A549 (cell line): ENCODE data around the gene TOPORS. TPM values are rescaled to one million over a fixed set of nuclear protein-coding genes. Genes with fewer than 3 reads are reported as not detected.

ENCODE experiments used
- ATAC-seq, 2 experiments: fragments of 200-7000 bp in 1 of 2; fragments of >200 bp in 1 of 2; cut with Nextera tagmentation in 1 of 2; cut with Tn5 transposase in 1 of 2; 3 replicates each; pipeline versions ENCODE4 v1.8.0 to v1.9.1; 2018 to 2020; ENCODE audit warnings: mild to moderate bottlenecking in 1 of 2, moderate library complexity in 1 of 2
- CTCF ChIA-PET: fragments of 300-600 bp; sonication (Branson Sonifier 250); formaldehyde crosslinking; extraction: SDS; loops from one replicate; lab custom pipeline; 2021; ENCODE audit warnings: antibody characterized with exemption, inconsistent platforms; lab: Yijun Ruan, JAX
- POLR2A ChIA-PET: fragments of 350-600 bp; formaldehyde crosslinking; extraction: SDS; loops from one replicate; lab custom pipeline; 2021; ENCODE audit warnings: antibody characterized with exemption, inconsistent platforms; lab: Yijun Ruan, JAX
- DNase-seq, 2 experiments: peaks; one replicate each; pipeline versions ENCODE4 v3.0.0 to v3.0.0-alpha.2; 2011 to 2016; ENCODE audit warnings: low read depth in 1 of 2, low spot score in 1 of 2
- FAIRE-seq: peaks from 2 replicates; lab custom pipeline; 2011; peaks lifted over from hg19 to GRCh38; lab: Jason Lieb, UNC
- H3K27ac ChIP-seq, 2 experiments: fragments of >200 bp; sonication (Bioruptor Twin); formaldehyde crosslinking; 3 replicates each; pipeline ENCODE4 v1.5.1; 2016 to 2017
- H3K4me1 ChIP-seq: fragments of >200 bp; sonication (Bioruptor Twin); formaldehyde crosslinking; 3 replicates; pipeline ENCODE4 v1.6.1; 2016
- H3K4me2 ChIP-seq: fragments of >200 bp; sonication (Bioruptor Twin); formaldehyde crosslinking; 3 replicates; pipeline ENCODE4 v1.6.1; 2016
- H3K4me3 ChIP-seq: fragments of >200 bp; sonication (Bioruptor Twin); formaldehyde crosslinking; 3 replicates; pipeline ENCODE4 v1.5.1; 2016
- H3K9me3 ChIP-seq: fragments of >200 bp; sonication (Bioruptor Twin); formaldehyde crosslinking; 3 replicates; pipeline ENCODE4 v1.6.1; 2016
- CEBPB ChIP-seq, 2 experiments: fragments of >200 bp in 1 of 2; sonication (Bioruptor Twin) in 1 of 2; formaldehyde crosslinking in 1 of 2; IDR thresholded peaks; 2 replicates each; pipeline ENCODE4 v1.6.1; 2012 to 2016
- EHMT2 ChIP-seq: fragments of 200-600 bp; sonication (generic); IDR thresholded peaks from 2 replicates; pipeline ENCODE4 v1.6.1; 2016; ENCODE audit warnings: antibody characterized with exemption, low read depth, mild to moderate bottlenecking, moderate library complexity
- EP300 ChIP-seq, 2 experiments: fragments of >200 bp; sonication (Bioruptor Twin); formaldehyde crosslinking; IDR thresholded peaks; 2 replicates in 1 of 2; 3 replicates in 1 of 2; pipeline ENCODE4 v1.6.1; 2016 to 2017
- HDAC2 ChIP-seq: fragments of 200-600 bp; sonication (generic); IDR thresholded peaks from 2 replicates; pipeline ENCODE4 v1.6.1; 2016
- HEYL ChIP-seq: fragments of 250-450 bp; sonication (Bioruptor Pico); IDR thresholded peaks from 2 replicates; pipeline ENCODE4 v1.8.0; 2021; ENCODE audit warnings: mild to moderate bottlenecking, moderate library complexity
- HOXB5 ChIP-seq: fragments of 250-450 bp; sonication (Bioruptor Pico); IDR thresholded peaks from 2 replicates; pipeline ENCODE4 v1.5.0; 2020; ENCODE audit warnings: mild to moderate bottlenecking, moderate library complexity
- KDM1A ChIP-seq: fragments of 200-600 bp; sonication (generic); IDR thresholded peaks from 2 replicates; pipeline ENCODE4 v1.6.1; 2016; ENCODE audit warnings: low read depth, mild to moderate bottlenecking
- MAFK ChIP-seq: fragments of 450-650 bp; IDR thresholded peaks from 2 replicates; pipeline ENCODE4 v1.6.1; 2014; ENCODE audit not compliant: partially characterized antibody
- RFX5 ChIP-seq: fragments of 450-650 bp; IDR thresholded peaks from 2 replicates; pipeline ENCODE4 v1.7.1; 2014; ENCODE audit warnings: antibody characterized with exemption, mild to moderate bottlenecking, moderate library complexity
- TP53 ChIP-seq: fragments of 250-450 bp; sonication (Bioruptor Pico); IDR thresholded peaks from 2 replicates; pipeline ENCODE4 v1.5.0; 2021; ENCODE audit warnings: mild to moderate bottlenecking, moderate library complexity
- WGBS: methylation state at CpG from one replicate; pipeline ENCODE4 v1.1.6; 2017; ENCODE audit errors: missing lambda C conversion rate; 5-methylcytosine and 5-hydroxymethylcytosine counted together
- polyA plus RNA-seq, 4 experiments: library from polyadenylated mRNA; depleted of rRNA in 3 of 4; stranded (reverse); fragments of >200 nt; fragmentation: RNase III in 1 of 4; extraction: RNeasy Plus Mini Kit Qiagen cat#74134 plus additional on column Dnase treatment in 1 of 4; gene quantifications; 2 replicates in 3 of 4; 3 replicates in 1 of 4; pipeline ENCODE4 v1.2.3, GENCODE V29; 2011 to 2017
- TF ChIP-seq, protein P1 (sequence below): fragments of >200 bp; sonication (Bioruptor Twin); formaldehyde crosslinking; IDR thresholded peaks from 3 replicates; pipeline ENCODE4 v1.6.1; 2016

TOPORS gene
- polyA plus RNA-seq, 2 of the 4 experiments (the other 2 are of a cell fraction) = 18.2 to 22.2 TPM

DNA sequence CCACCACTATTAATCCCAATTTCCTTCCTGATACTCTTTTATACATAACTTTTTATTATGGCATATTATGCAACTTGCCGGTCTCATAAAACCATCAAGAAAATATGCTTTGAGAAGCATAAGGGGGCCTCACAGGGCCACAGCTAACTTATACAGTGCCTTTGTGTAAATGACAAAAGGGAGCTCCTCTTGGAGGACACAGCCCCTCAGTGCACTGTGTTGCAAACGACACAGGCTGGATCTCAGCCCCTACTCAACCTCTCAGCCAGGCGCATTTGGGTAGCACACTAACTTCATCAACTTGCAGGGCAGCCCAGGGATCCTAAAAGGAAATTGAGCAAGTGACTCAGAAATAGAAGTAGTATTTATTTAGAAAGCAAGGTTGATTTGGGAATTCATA lies 61.8 kb downstream of the TOPORS start:
- Histone ChIP-seq H3K9me3 (no peaks in the 10 kb centered on the region), H3K4me1 (peaks cover 11% of the 10 kb centered on the region; the same call in 2 of the 3 replicates)
- TF ChIP-seq EHMT2 = no peak
- no peak for TF ChIP-seq EP300 (IDR thresholded peaks at IDR 0.05)
- TF ChIP-seq HOXB5 = no peak
- no peak for TF ChIP-seq HEYL (CRISPR knock-in tag)
- no peak for TF ChIP-seq RFX5
- TF ChIP-seq, protein P1, sequence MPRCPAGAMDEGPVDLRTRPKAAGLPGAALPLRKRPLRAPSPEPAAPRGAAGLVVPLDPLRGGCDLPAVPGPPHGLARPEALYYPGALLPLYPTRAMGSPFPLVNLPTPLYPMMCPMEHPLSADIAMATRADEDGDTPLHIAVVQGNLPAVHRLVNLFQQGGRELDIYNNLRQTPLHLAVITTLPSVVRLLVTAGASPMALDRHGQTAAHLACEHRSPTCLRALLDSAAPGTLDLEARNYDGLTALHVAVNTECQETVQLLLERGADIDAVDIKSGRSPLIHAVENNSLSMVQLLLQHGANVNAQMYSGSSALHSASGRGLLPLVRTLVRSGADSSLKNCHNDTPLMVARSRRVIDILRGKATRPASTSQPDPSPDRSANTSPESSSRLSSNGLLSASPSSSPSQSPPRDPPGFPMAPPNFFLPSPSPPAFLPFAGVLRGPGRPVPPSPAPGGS = no peak
- no peak for TF ChIP-seq KDM1A
- TF ChIP-seq MAFK = no peak
- no peak for TF ChIP-seq CEBPB (IDR thresholded peaks at IDR 0.05)
- no peak for TF ChIP-seq HDAC2
- TF ChIP-seq TP53 (CRISPR knock-in tag) = no peak
- TF ChIP-seq, all 56 proteins: peak for 0
- WGBS = 99% methylated on average over 2 of the region's 3 CpGs
- no peak for ATAC-seq
- no peak overlapping the region for H3K27ac ChIP-seq
- no peak overlapping the region for H3K4me2 ChIP-seq
- no peak for DNase-seq
- no peak overlapping the region for H3K4me3 ChIP-seq
- no peak for FAIRE-seq
- CTCF ChIA-PET = no interaction called here
- POLR2A ChIA-PET = no interaction called here

Other genes with a start within 250 kb of the TOPORS start
- gene ACO1, start 167.9 kb downstream of the TOPORS start, polyA plus RNA-seq (2011; rRNA removed) = 40.2 and 41.0 TPM in 2 replicates
- gene ACO1, start 167.9 kb downstream of the TOPORS start, polyA plus RNA-seq (2017; fragmentation: RNase III; extraction: RNeasy Plus Mini Kit Qiagen cat#74134 plus additional on column Dnase treatment) = 30.4 to 33.4 TPM (median 32.2 TPM) in 3 replicates
- gene RIGI, start 26.4 kb downstream of the TOPORS start, polyA plus RNA-seq (2011; rRNA removed) = 3.9 and 4.8 TPM in 2 replicates
- 3.8 to 4.8 TPM (median 4.1 TPM) in 3 replicates for gene RIGI, start 26.4 kb downstream of the TOPORS start, polyA plus RNA-seq (2017; fragmentation: RNase III; extraction: RNeasy Plus Mini Kit Qiagen cat#74134 plus additional on column Dnase treatment)
- gene SMIM27, start 259 bp downstream of the TOPORS start, polyA plus RNA-seq (2011; rRNA removed) = 10.8 and 12.4 TPM in 2 replicates
- gene SMIM27, start 259 bp downstream of the TOPORS start, polyA plus RNA-seq (2017; fragmentation: RNase III; extraction: RNeasy Plus Mini Kit Qiagen cat#74134 plus additional on column Dnase treatment) = 21.1 to 22.9 TPM (median 21.7 TPM) in 3 replicates
- gene NDUFB6, start 20.6 kb upstream of the TOPORS start, polyA plus RNA-seq (2011; rRNA removed) = 64.6 and 91.0 TPM in 2 replicates
- 158 to 176 TPM (median 166 TPM) in 3 replicates for gene NDUFB6, start 20.6 kb upstream of the TOPORS start, polyA plus RNA-seq (2017; fragmentation: RNase III; extraction: RNeasy Plus Mini Kit Qiagen cat#74134 plus additional on column Dnase treatment)
- 0.03 and 0.04 TPM in 2 replicates for gene TAF1L, start 83.1 kb upstream of the TOPORS start, polyA plus RNA-seq (2011; rRNA removed)
- gene TAF1L, start 83.1 kb upstream of the TOPORS start, polyA plus RNA-seq (2017; fragmentation: RNase III; extraction: RNeasy Plus Mini Kit Qiagen cat#74134 plus additional on column Dnase treatment) = 0.01 TPM in 1 of 3 replicates, not detected in the others
- gene TMEM215, start 231.0 kb upstream of the TOPORS start, polyA plus RNA-seq (2011; rRNA removed) = 0.03 TPM in 1 of 2 replicates, not detected in the other
- 0.03 TPM in 2 of 3 replicates, not detected in the other for gene TMEM215, start 231.0 kb upstream of the TOPORS start, polyA plus RNA-seq (2017; fragmentation: RNase III; extraction: RNeasy Plus Mini Kit Qiagen cat#74134 plus additional on column Dnase treatment)